Mononuclear cell (primary cell): ENCODE results near the gene SOS1. TPM values are rescaled to one million over a fixed set of nuclear protein-coding genes. Genes with fewer than 3 reads are reported as not detected.
"Not testable (repeated sequence)": the region's sequence is repeated elsewhere in the genome, so short reads cannot be mapped to it uniquely, and the experiment has no call there.

Experiments
- H3K27me3 ChIP-seq: 2 replicates; pipeline ENCODE4 v1.6.0; 2011; ENCODE audit warnings: low read length, control low read depth; ENCODE audit not compliant: insufficient read depth
- H3K4me1 ChIP-seq: 2 replicates; pipeline ENCODE4 v1.5.1; 2011; ENCODE audit warnings: mild to moderate bottlenecking, low read length, control low read depth; ENCODE audit not compliant: insufficient read depth
- H3K4me3 ChIP-seq: 2 replicates; pipeline ENCODE4 v1.5.1; 2011; ENCODE audit warnings: mild to moderate bottlenecking, low read length, moderate library complexity
- H3K9me3 ChIP-seq: 2 replicates; pipeline ENCODE4 v1.5.1; 2011; ENCODE audit warnings: low read depth, mild to moderate bottlenecking, control low read depth, low read length
- total RNA-seq: library from RNA; depleted of rRNA; stranded (reverse); fragments of >200 nt; gene quantifications from one replicate; pipeline ENCODE4 v1.2.3, GENCODE V29; 2012

The SOS1 gene
- total RNA-seq: 10.0 TPM

GRCh38 chr2:39120771-39121522 lies at the start of gene SOS1:
SOS1 (minus strand) TSS chr2:39121051; CDS start chr2:39120422, 629 bp downstream.
- H3K4me3 ChIP-seq: peak within 1 kb of the TSS; percentile 74
- H3K9me3 ChIP-seq: no peaks in the 10 kb centered on the region
- H3K4me1 ChIP-seq: peaks cover 55% of the 10 kb centered on the region
- H3K27me3 ChIP-seq: no peaks in the 10 kb centered on the region

- H3K9me3 ChIP-seq: no peaks in the 10 kb centered on the region
- H3K27me3 ChIP-seq: no peaks in the 10 kb centered on the region
- peaks cover 8% of the 10 kb centered on the region for H3K4me1 ChIP-seq
- H3K4me3 ChIP-seq: no peak overlapping the region
Observed at GRCh38 chr2:39164089-39164488, 43.2 kb upstream of the SOS1 start.

- H3K4me3 ChIP-seq: no peak overlapping the region
- no peaks in the 10 kb centered on the region for H3K9me3 ChIP-seq
- no peaks in the 10 kb centered on the region for H3K27me3 ChIP-seq
- peaks cover 8% of the 10 kb centered on the region for H3K4me1 ChIP-seq
Observed at GRCh38 chr2:39160982-39161381, 40.1 kb upstream of the SOS1 start.

GRCh38 chr2:39159283-39159682 lies 38.4 kb upstream of the SOS1 start:
- Histone ChIP-seq H3K4me3 (no peak overlapping the region), H3K9me3 (no peaks in the 10 kb centered on the region), H3K27me3 (no peaks in the 10 kb centered on the region), H3K4me1 (peaks cover 5% of the 10 kb centered on the region)

- no peaks in the 10 kb centered on the region for H3K27me3 ChIP-seq
- H3K9me3 ChIP-seq: no peaks in the 10 kb centered on the region
- no peak overlapping the region for H3K4me3 ChIP-seq
- no peaks in the 10 kb centered on the region for H3K4me1 ChIP-seq
Observed at GRCh38 chr2:39158351-39158750, 37.5 kb upstream of the SOS1 start.

- Histone ChIP-seq H3K27me3 (no peaks in the 10 kb centered on the region), H3K4me3 (no peak overlapping the region), H3K9me3 (no peaks in the 10 kb centered on the region), H3K4me1 (no peaks in the 10 kb centered on the region)
Observed at GRCh38 chr2:39156846-39157245, 36.0 kb upstream of the SOS1 start.

- Histone ChIP-seq H3K27me3 (no peaks in the 10 kb centered on the region), H3K4me3 (no peak overlapping the region), H3K9me3 (no peaks in the 10 kb centered on the region), H3K4me1 (no peaks in the 10 kb centered on the region)
Observed at GRCh38 chr2:39156107-39156506, 35.3 kb upstream of the SOS1 start.

- H3K9me3 ChIP-seq, H3K27me3 ChIP-seq, H3K4me1 ChIP-seq, H3K4me3 ChIP-seq: not testable (repeated sequence)
Observed at GRCh38 chr2:39155573-39155972, 34.7 kb upstream of the SOS1 start.

GRCh38 chr2:39154944-39155343 lies 34.1 kb upstream of the SOS1 start:
- no peaks in the 10 kb centered on the region for H3K9me3 ChIP-seq
- no peak overlapping the region for H3K4me3 ChIP-seq
- H3K27me3 ChIP-seq: no peaks in the 10 kb centered on the region
- no peaks in the 10 kb centered on the region for H3K4me1 ChIP-seq

GRCh38 chr2:39153312-39153711 lies 32.5 kb upstream of the SOS1 start:
- no peaks in the 10 kb centered on the region for H3K27me3 ChIP-seq
- no peaks in the 10 kb centered on the region for H3K4me1 ChIP-seq
- H3K9me3 ChIP-seq: no peaks in the 10 kb centered on the region
- no peak overlapping the region for H3K4me3 ChIP-seq

GRCh38 chr2:39152504-39152903 lies 31.7 kb upstream of the SOS1 start:
- Histone ChIP-seq H3K4me1 (no peaks in the 10 kb centered on the region), H3K4me3 (no peak overlapping the region), H3K27me3 (no peaks in the 10 kb centered on the region), H3K9me3 (no peaks in the 10 kb centered on the region)

GRCh38 chr2:39150890-39151497 lies 30.1 kb upstream of the SOS1 start:
- Histone ChIP-seq H3K4me3 (no peak overlapping the region), H3K27me3 (no peaks in the 10 kb centered on the region), H3K4me1 (no peaks in the 10 kb centered on the region), H3K9me3 (no peaks in the 10 kb centered on the region)

GRCh38 chr2:39150102-39150562 lies 29.3 kb upstream of the SOS1 start:
- Histone ChIP-seq H3K4me1 (no peaks in the 10 kb centered on the region), H3K27me3 (no peaks in the 10 kb centered on the region), H3K9me3 (no peaks in the 10 kb centered on the region), H3K4me3 (no peak overlapping the region)

- Histone ChIP-seq H3K27me3 (no peaks in the 10 kb centered on the region), H3K9me3 (no peaks in the 10 kb centered on the region), H3K4me1 (peaks cover 18% of the 10 kb centered on the region), H3K4me3 (no peak overlapping the region)
Observed at GRCh38 chr2:39146630-39147029, 25.8 kb upstream of the SOS1 start.

GRCh38 chr2:39145906-39146421 lies 25.1 kb upstream of the SOS1 start:
- peaks cover 24% of the 10 kb centered on the region for H3K4me1 ChIP-seq
- no peaks in the 10 kb centered on the region for H3K27me3 ChIP-seq
- no peak overlapping the region for H3K4me3 ChIP-seq
- no peaks in the 10 kb centered on the region for H3K9me3 ChIP-seq

GRCh38 chr2:39144416-39144815 lies 23.6 kb upstream of the SOS1 start:
- Histone ChIP-seq H3K9me3 (no peaks in the 10 kb centered on the region), H3K27me3 (no peaks in the 10 kb centered on the region), H3K4me3 (no peak overlapping the region), H3K4me1 (peaks cover 37% of the 10 kb centered on the region)
